Lung (tissue), 12 donors: ENCODE measurements around the gene MAP3K1. TPM values are rescaled to one million over a fixed set of nuclear protein-coding genes. Genes with fewer than 3 reads are reported as not detected.
A peak's percentile ranks its signal among the peaks of the same experiment; 100 is the strongest.

Experiments
- ATAC-seq: fragments of 200-7000 bp; cut with Tn5 transposase; one replicate; pipeline ENCODE4 v1.9.1; 2020; ENCODE audit warnings: moderate number of reproducible peaks; ENCODE audit not compliant: insufficient read depth, low FRiP score
- DNase-seq, 3 donors: peaks; one replicate each; pipeline ENCODE4 v3.0.0-alpha.2; 2013 to 2017
- H3K27ac ChIP-seq, 2 donors: one replicate each; pipeline ENCODE4 v1.5.1; 2013; ENCODE audit warnings: mild to moderate bottlenecking in 2 of 2, moderate library complexity in 2 of 2, control low read depth in 1 of 2, inconsistent platforms in 1 of 2, low read depth in 1 of 2, low read length in 1 of 2
- H3K27me3 ChIP-seq, 3 donors: one replicate each; pipeline ENCODE4 v1.5.1; 2013; ENCODE audit warnings: low read length in 2 of 3; ENCODE audit not compliant: control insufficient read depth in 3 of 3, insufficient read depth in 3 of 3
- H3K36me3 ChIP-seq, 4 donors: one replicate each; pipeline ENCODE4 v1.5.1; 2013; ENCODE audit warnings: low read length in 4 of 4, mild to moderate bottlenecking in 1 of 4, moderate library complexity in 1 of 4; ENCODE audit not compliant: control insufficient read depth in 4 of 4, insufficient read depth in 4 of 4
- H3K4me1 ChIP-seq, 5 donors: one replicate each; pipeline ENCODE4 v1.5.1; 2013; ENCODE audit warnings: low read length in 5 of 5, mild to moderate bottlenecking in 2 of 5, moderate library complexity in 1 of 5; ENCODE audit not compliant: control insufficient read depth in 5 of 5, insufficient read depth in 5 of 5
- H3K4me3 ChIP-seq: one replicate; pipeline ENCODE4 v1.5.1; 2013; ENCODE audit warnings: mild to moderate bottlenecking, control low read depth, moderate library complexity
- H3K9ac ChIP-seq, 2 donors: one replicate each; pipeline ENCODE4 v1.5.1; 2013; ENCODE audit warnings: low read length in 2 of 2, control low read depth in 1 of 2; ENCODE audit not compliant: insufficient read depth in 1 of 2
- H3K9me3 ChIP-seq, 4 donors: one replicate each; pipeline ENCODE4 v1.5.1; 2013; ENCODE audit warnings: low read length in 3 of 4, mild to moderate bottlenecking in 1 of 4, moderate library complexity in 1 of 4; ENCODE audit not compliant: control insufficient read depth in 4 of 4, insufficient read depth in 3 of 4
- CTCF ChIP-seq: IDR thresholded peaks from 2 replicates; pipeline ENCODE4 v1.5.1; 2012; ENCODE audit warnings: mild to moderate bottlenecking; ENCODE audit errors: control extremely low read depth, extremely low read depth
- WGBS, 2 donors: extraction: QIAGEN DNeasy Blood & Tissue Kit; methylation state at CpG; one replicate each; pipeline ENCODE4 v1.1.7; 2013; 5-methylcytosine and 5-hydroxymethylcytosine counted together
- polyA plus RNA-seq, 2 donors: library from polyadenylated mRNA; stranded (reverse); fragments of 200-250 nt; gene quantifications; one replicate each; pipeline ENCODE4 v1.2.1, GENCODE V29; 2013
- total RNA-seq, 2 donors: library from RNA; depleted of rRNA in 1 of 2; stranded (reverse); fragments of >200 nt in 1 of 2; gene quantifications; one replicate each; pipeline ENCODE4 v1.2.1, GENCODE V29; 2014 to 2021
- donor health status: control.
- donor health status: control.
- donor health status: Bipolar disorder and iron deficiency.
- donor health status: healthy.
- donor health status: DM: yes; HTN: yes; CAD: no.

MAP3K1 gene
- total and polyA plus RNA-seq, 4 donors: 7.7 to 55.2 (median 16.0) TPM

GRCh38 chr5:56852228-56853000 lies 37.1 kb downstream of the MAP3K1 start:
- Histone ChIP-seq H3K4me1 (peaks cover 8 to 72% (median 25%) of the 10 kb centered on the region in 5 donors), H3K27me3 (no peaks in the 10 kb centered on the region), H3K36me3 (peaks cover 0 to 1% (median 0%) of the 10 kb centered on the region in 4 donors), H3K27ac (no peak overlapping the region), H3K9me3 (peaks cover 0 to 2% (median 0%) of the 10 kb centered on the region in 4 donors), H3K4me3 (no peak overlapping the region), H3K9ac (no peak overlapping the region)
- peak in 2 of 3 donors; percentile 41 to 44 for DNase-seq
- TF ChIP-seq CTCF: no peak
- WGBS, 2 donors: 44 to 48% methylated on average over 3 of the region's 3 CpGs
- no peak for ATAC-seq

GRCh38 chr5:56853698-56854097 lies 38.3 kb downstream of the MAP3K1 start:
- Histone ChIP-seq H3K27me3 (no peaks in the 10 kb centered on the region), H3K9ac (no peak overlapping the region), H3K27ac (peak overlapping the region in 1 of 2 donors; percentile 24), H3K36me3 (peaks cover 0 to 4% (median 2%) of the 10 kb centered on the region in 4 donors), H3K4me1 (peaks cover 8 to 61% (median 22%) of the 10 kb centered on the region in 5 donors), H3K9me3 (peaks cover 0 to 2% (median 0%) of the 10 kb centered on the region in 4 donors), H3K4me3 (no peak overlapping the region)
- no peak for TF ChIP-seq CTCF
- no peak for ATAC-seq
- no peak for DNase-seq
- 47 to 63% methylated on average over 4 of the region's 4 CpGs for WGBS, 2 donors

GRCh38 chr5:56854920-56855319 lies 39.6 kb downstream of the MAP3K1 start:
- Histone ChIP-seq H3K9ac (peak overlapping the region in 1 of 2 donors; percentile 58), H3K4me1 (peaks cover 5 to 54% (median 22%) of the 10 kb centered on the region in 5 donors), H3K9me3 (no peaks in the 10 kb centered on the region), H3K4me3 (no peak overlapping the region), H3K36me3 (peaks cover 0 to 8% (median 5%) of the 10 kb centered on the region in 4 donors), H3K27ac (no peak overlapping the region), H3K27me3 (no peaks in the 10 kb centered on the region)
- no peak for TF ChIP-seq CTCF
- 80 to 84% methylated on average over 1 of the region's 1 CpG for WGBS, 2 donors
- DNase-seq (no peak), ATAC-seq (no peak)
